H9 (cell line): ENCODE results near the gene NOP56. TPM values are rescaled to one million over a fixed set of nuclear protein-coding genes. Genes with fewer than 3 reads are reported as not detected.

Experiments
- DNase-seq: peaks from one replicate; pipeline ENCODE4 v3.0.0-alpha.2; 2017
- H2AFZ ChIP-seq: one replicate; pipeline ENCODE4 v1.6.1; 2013; ENCODE audit warnings: mild to moderate bottlenecking, low read length, control low read depth, moderate library complexity
- H2AK5ac ChIP-seq: 2 replicates; pipeline ENCODE4 v1.6.1; 2013; ENCODE audit warnings: low read length, control low read depth, mixed read lengths; ENCODE audit not compliant: insufficient read length
- H2BK120ac ChIP-seq: one replicate; pipeline ENCODE4 v1.6.1; 2013; ENCODE audit warnings: low read depth, mild to moderate bottlenecking, low read length, control low read depth, inconsistent platforms; ENCODE audit not compliant: poor library complexity, severe bottlenecking
- H2BK12ac ChIP-seq: 2 replicates; pipeline ENCODE4 v1.6.1; 2013; ENCODE audit warnings: low read length, control low read depth, mixed read lengths, low read depth; ENCODE audit not compliant: insufficient read length
- H2BK15ac ChIP-seq: 2 replicates; pipeline ENCODE4 v1.6.1; 2013; ENCODE audit warnings: low read depth, low read length, control low read depth
- H2BK20ac ChIP-seq: one replicate; pipeline ENCODE4 v1.6.1; 2013; ENCODE audit warnings: low read depth, mild to moderate bottlenecking, low read length, control low read depth, inconsistent platforms; ENCODE audit not compliant: poor library complexity, severe bottlenecking
- H2BK5ac ChIP-seq: 2 replicates; pipeline ENCODE4 v1.6.1; 2013; ENCODE audit warnings: low read length, control low read depth, mixed read lengths; ENCODE audit not compliant: insufficient read length
- H3K14ac ChIP-seq: 2 replicates; pipeline ENCODE4 v1.6.1; 2013; ENCODE audit warnings: low read length, control low read depth; ENCODE audit not compliant: insufficient read depth
- H3K18ac ChIP-seq: 2 replicates; pipeline ENCODE4 v1.6.1; 2013; ENCODE audit warnings: low read depth, mild to moderate bottlenecking, mixed read lengths, low read length, control low read depth; ENCODE audit not compliant: insufficient read length
- H3K23ac ChIP-seq: 2 replicates; pipeline ENCODE4 v1.6.1; 2013; ENCODE audit warnings: low read length, control low read depth, mixed read lengths, low read depth; ENCODE audit not compliant: insufficient read length
- H3K23me2 ChIP-seq: 2 replicates; pipeline ENCODE4 v1.6.1; 2013; ENCODE audit warnings: low read depth, mild to moderate bottlenecking, mixed read lengths, low read length, control low read depth; ENCODE audit not compliant: insufficient read length, poor library complexity, severe bottlenecking
- H3K27ac ChIP-seq: 2 replicates; pipeline ENCODE4 v1.5.1; 2013; ENCODE audit warnings: low read length, control low read depth, mixed read lengths, low read depth; ENCODE audit not compliant: insufficient read length
- H3K27me3 ChIP-seq: 2 replicates; pipeline ENCODE4 v1.6.1; 2013; ENCODE audit warnings: low read length, control low read depth, inconsistent platforms; ENCODE audit not compliant: insufficient read depth
- H3K4ac ChIP-seq: 2 replicates; pipeline ENCODE4 v1.6.1; 2013; ENCODE audit warnings: low read depth, mild to moderate bottlenecking, control low read depth, inconsistent platforms, low read length, moderate library complexity
- H3K4me1 ChIP-seq: 2 replicates; pipeline ENCODE4 v1.6.1; 2013; ENCODE audit warnings: low read length, control low read depth, inconsistent platforms; ENCODE audit not compliant: insufficient read depth
- H3K4me2 ChIP-seq: 2 replicates; pipeline ENCODE4 v1.6.1; 2013; ENCODE audit warnings: low read length, control low read depth, mixed read lengths; ENCODE audit not compliant: insufficient read length, insufficient read depth
- H3K56ac ChIP-seq: 2 replicates; pipeline ENCODE4 v1.6.1; 2013; ENCODE audit warnings: low read depth, mild to moderate bottlenecking, mixed read lengths, low read length, control low read depth; ENCODE audit not compliant: insufficient read length
- H3K79me1 ChIP-seq: 2 replicates; pipeline ENCODE4 v1.6.1; 2013; ENCODE audit warnings: low read depth, mild to moderate bottlenecking, moderate library complexity, low read length, control low read depth, inconsistent platforms; ENCODE audit not compliant: insufficient read depth, poor library complexity, severe bottlenecking
- H3K79me2 ChIP-seq: 2 replicates; pipeline ENCODE4 v1.6.1; 2013; ENCODE audit warnings: low read length, control low read depth, inconsistent platforms; ENCODE audit not compliant: insufficient read depth
- H3K9ac ChIP-seq: 2 replicates; pipeline ENCODE4 v1.6.1; 2013; ENCODE audit warnings: low read length, control low read depth, mixed read lengths; ENCODE audit not compliant: insufficient read length; ENCODE audit errors: extremely low read depth
- H3K9me3 ChIP-seq: one replicate; pipeline ENCODE4 v1.6.1; 2013; ENCODE audit warnings: low read depth, low read length, inconsistent platforms; ENCODE audit not compliant: control insufficient read depth
- H3T11ph ChIP-seq: one replicate; pipeline ENCODE4 v1.6.1; 2013; ENCODE audit warnings: mild to moderate bottlenecking, low read length, control low read depth, inconsistent platforms
- H4K20me1 ChIP-seq: one replicate; pipeline ENCODE4 v1.6.1; 2013; ENCODE audit not compliant: control insufficient read depth, insufficient read length, insufficient read depth
- H4K5ac ChIP-seq: 2 replicates; pipeline ENCODE4 v1.6.1; 2013; ENCODE audit warnings: low read depth, mild to moderate bottlenecking, mixed read lengths, low read length, control low read depth; ENCODE audit not compliant: insufficient read length
- H4K8ac ChIP-seq: replicated peaks from 2 replicates; pipeline ENCODE4 v1.6.1; 2013; ENCODE audit warnings: low read length, control low read depth, mixed read lengths, low read depth; ENCODE audit not compliant: insufficient read length
- H4K91ac ChIP-seq: 2 replicates; pipeline ENCODE4 v1.6.1; 2013; ENCODE audit warnings: low read depth, mild to moderate bottlenecking, moderate library complexity, mixed read lengths, low read length, control low read depth; ENCODE audit not compliant: insufficient read length
- H3K27ac Mint-ChIP-seq, 3 experiments: 2 replicates in 2 of 3; 3 replicates in 1 of 3; pipeline ENCODE4 v1.8.0; 2020 to 2021; ENCODE audit warnings: mixed read lengths in 3 of 3, mild to moderate bottlenecking in 1 of 3, moderate library complexity in 1 of 3
- H3K27me3 Mint-ChIP-seq: 2 replicates; pipeline ENCODE4 v1.8.0; 2021; ENCODE audit warnings: low read depth, mild to moderate bottlenecking, moderate library complexity, mixed read lengths
- H3K36me3 Mint-ChIP-seq, 3 experiments: 2 replicates in 2 of 3; 3 replicates in 1 of 3; pipeline ENCODE4 v1.8.0; 2020 to 2021; ENCODE audit warnings: low read depth in 3 of 3, mixed read lengths in 3 of 3; ENCODE audit not compliant: insufficient read depth in 1 of 3
- H3K4me1 Mint-ChIP-seq, 2 experiments: 2 replicates each; pipeline ENCODE4 v1.8.0; 2020; ENCODE audit warnings: mixed read lengths in 2 of 2
- H3K4me3 Mint-ChIP-seq, 2 experiments: 2 replicates in 1 of 2; 3 replicates in 1 of 2; pipeline ENCODE4 v1.8.0; 2020 to 2021; ENCODE audit warnings: mild to moderate bottlenecking in 2 of 2, mixed read lengths in 2 of 2, moderate library complexity in 1 of 2
- H3K9me3 Mint-ChIP-seq, 2 experiments: 2 replicates in 1 of 2; 3 replicates in 1 of 2; pipeline ENCODE4 v1.8.0; 2020; ENCODE audit warnings: mild to moderate bottlenecking in 2 of 2, mixed read lengths in 2 of 2, moderate library complexity in 1 of 2
- CTCF ChIP-seq: fragments of 200-600 bp; sonication (generic); conservative IDR thresholded peaks from 3 replicates; pipeline ENCODE4 v1.8.0; 2021; ENCODE audit warnings: antibody characterized with exemption, mild to moderate bottlenecking
- WGBS: extraction: QIAGEN DNeasy Blood & Tissue Kit; methylation state at CpG from one replicate; pipeline ENCODE4 v1.1.7; 2013; ENCODE audit warnings: missing lambda C conversion rate, low lambda C conversion rate, mixed read lengths; ENCODE audit not compliant: insufficient read length; ENCODE audit errors: extremely low coverage; 5-methylcytosine and 5-hydroxymethylcytosine counted together
- total RNA-seq: library from RNA; stranded (reverse); gene quantifications from 2 replicates; pipeline ENCODE4 v1.2.1, GENCODE V29; 2021

Gene NOP56
- total RNA-seq, 1 experiment from 2014 or later = 774 TPM

GRCh38 chr20:2603816-2604505 is 48.5 kb upstream of the NOP56 start:
- Histone ChIP-seq H4K20me1 (no peaks in the 10 kb centered on the region), H3K27me3 (no peaks in the 10 kb centered on the region), H3K79me1 (no peaks in the 10 kb centered on the region), H3K9ac (no peak overlapping the region), H2BK120ac (no peak overlapping the region), H2AFZ (no peak overlapping the region), H2BK20ac (no peak overlapping the region), H3K56ac (no peak overlapping the region), H3K14ac (no peak overlapping the region), H2BK15ac (no peak overlapping the region), H2AK5ac (no peak overlapping the region), H4K5ac (no peak overlapping the region), H3K4me2 (no peak overlapping the region), H3K23me2 (no peaks in the 10 kb centered on the region), H3K27ac (no peak overlapping the region), H3K4me1 (no peaks in the 10 kb centered on the region), H2BK12ac (no peak overlapping the region), H3K4ac (no peak overlapping the region), H4K91ac (no peak overlapping the region), H3K79me2 (no peaks in the 10 kb centered on the region), H3K18ac (no peak overlapping the region), H3K23ac (no peak overlapping the region), H2BK5ac (no peak overlapping the region), H3K9me3 (peaks cover 5% of the 10 kb centered on the region), H3T11ph (no peak overlapping the region), H4K8ac (no peak overlapping the region)
- Mint-ChIP-seq H3K36me3 (peaks cover 0 to 7% (median 3%) of the 10 kb centered on the region in 3 experiments; a peak in 4 of 7 replicates), H3K27ac (no peak overlapping the region), H3K9me3 (peaks cover 18 to 28% of the 10 kb centered on the region in 2 experiments), H3K27me3 (peaks cover 3% of the 10 kb centered on the region), H3K4me1 (peaks cover 8 to 9% of the 10 kb centered on the region in 2 experiments), H3K4me3 (no peak overlapping the region)
- no peak for TF ChIP-seq CTCF
- WGBS = no CpG with 5 or more reads among the region's 7 CpGs
- no peak for DNase-seq
